SK-N-SH treated with all-trans-retinoic acid at 6 μM for 48 hours (cell line): ENCODE measurements around the gene ACAP2.

ENCODE experiments used
- ARNTL ChIP-seq: fragments of 450-650 bp; formaldehyde crosslinking; IDR thresholded peaks from 2 replicates; pipeline ENCODE4 v1.5.0; 2020; ENCODE audit warnings: low read depth, mild to moderate bottlenecking, moderate library complexity, borderline replicate concordance
- CREB5 ChIP-seq: fragments of 250-450 bp; sonication (Bioruptor Pico); IDR thresholded peaks from 2 replicates; pipeline ENCODE4 v1.5.1; 2020; ENCODE audit warnings: low read depth, mild to moderate bottlenecking, moderate library complexity
- ISL1 ChIP-seq: fragments of 250-450 bp; sonication (Bioruptor Pico); IDR thresholded peaks from 2 replicates; pipeline ENCODE4 v2.1.2; 2022; ENCODE audit warnings: mild to moderate bottlenecking, moderate library complexity
- POU6F1 ChIP-seq: fragments of 250-450 bp; sonication (Bioruptor Pico); IDR thresholded peaks from 2 replicates; pipeline ENCODE4 v1.8.0; 2021; ENCODE audit warnings: low read depth, mild to moderate bottlenecking, moderate library complexity, borderline replicate concordance
- TCF4 ChIP-seq: fragments of 250-450 bp; sonication (Bioruptor Pico); IDR thresholded peaks from 2 replicates; pipeline ENCODE4 v1.8.0; 2021; ENCODE audit warnings: mild to moderate bottlenecking, moderate library complexity, borderline replicate concordance
- TOX ChIP-seq: fragments of 250-450 bp; sonication (Bioruptor Pico); IDR thresholded peaks from 2 replicates; pipeline ENCODE4 v1.8.0; 2021; ENCODE audit warnings: mild to moderate bottlenecking, moderate library complexity, borderline replicate concordance
- ZNF565 ChIP-seq: fragments of 450-650 bp; formaldehyde crosslinking; conservative IDR thresholded peaks from 2 replicates; pipeline ENCODE4 v1.5.0; 2020; ENCODE audit warnings: low read depth, mild to moderate bottlenecking, moderate library complexity
- ZNF70 ChIP-seq: fragments of 450-650 bp; formaldehyde crosslinking; IDR thresholded peaks from 2 replicates; pipeline ENCODE4 v1.5.0; 2020; ENCODE audit warnings: mild to moderate bottlenecking, moderate library complexity
- ZNF8 ChIP-seq: fragments of 450-650 bp; formaldehyde crosslinking; IDR thresholded peaks from 2 replicates; pipeline ENCODE4 v1.5.0; 2020; ENCODE audit warnings: mild to moderate bottlenecking, moderate library complexity

- TF ChIP-seq ZNF8 (CRISPR knock-in tag): no peak
- TF ChIP-seq ARNTL (CRISPR knock-in tag): no peak
- no peak for TF ChIP-seq TOX (CRISPR knock-in tag)
- TF ChIP-seq TCF4: no peak
- no peak for TF ChIP-seq ZNF565
- no peak for TF ChIP-seq ISL1 (CRISPR knock-in tag)
- no peak for TF ChIP-seq ZNF70 (CRISPR knock-in tag)
- no peak for TF ChIP-seq POU6F1 (CRISPR knock-in tag)
- TF ChIP-seq CREB5 (CRISPR knock-in tag): no peak
Observed at GRCh38 chr3:195394700-195395099, 48.1 kb downstream of the ACAP2 start.
